Activated gamma-delta T cell treated with Interleukin-2 at 50 U/mL for 16 hours (primary cell): ENCODE results near the gene ABTB2.
"Not testable (repeated sequence)": the region's sequence is repeated elsewhere in the genome, so short reads cannot be mapped to it uniquely, and the experiment has no call there.

Experiments used
- DNase-seq: peaks from one replicate; pipeline ENCODE4 v3.0.0-alpha.2; 2020

The ABTB2 gene

GRCh38 chr11:34234086-34234740 is 123.6 kb downstream of the ABTB2 start:
- DNase-seq, result peak; percentile 62

- no peak for DNase-seq
Measured at GRCh38 chr11:34233215-34233614, 124.6 kb downstream of the ABTB2 start.

- DNase-seq, result no peak
Measured at GRCh38 chr11:34232807-34233206, 125.0 kb downstream of the ABTB2 start.

- no peak for DNase-seq
Measured at GRCh38 chr11:34226210-34226609, 131.6 kb downstream of the ABTB2 start.

- DNase-seq, result no peak
Measured at GRCh38 chr11:34225091-34225490, 132.7 kb downstream of the ABTB2 start.

- no peak for DNase-seq
Measured at GRCh38 chr11:34224434-34224966, 133.3 kb downstream of the ABTB2 start.

- DNase-seq, result no peak
Measured at GRCh38 chr11:34223907-34224306, 133.9 kb downstream of the ABTB2 start.

GRCh38 chr11:34223021-34223813 is 134.6 kb downstream of the ABTB2 start:
- no peak for DNase-seq

- DNase-seq, result no peak
Measured at GRCh38 chr11:34222030-34222429, 135.8 kb downstream of the ABTB2 start.

- no peak for DNase-seq
Measured at GRCh38 chr11:34219941-34220370, 137.9 kb downstream of the ABTB2 start.

- no peak for DNase-seq
Measured at GRCh38 chr11:34219279-34219678, 138.5 kb downstream of the ABTB2 start.

- DNase-seq, result not testable (repeated sequence)
Measured at GRCh38 chr11:34218756-34219155, 139.1 kb downstream of the ABTB2 start.

GRCh38 chr11:34218067-34218466 is 139.7 kb downstream of the ABTB2 start:
- no peak for DNase-seq

GRCh38 chr11:34216706-34217105 is 141.1 kb downstream of the ABTB2 start:
- no peak for DNase-seq

GRCh38 chr11:34215806-34216453 is 141.9 kb downstream of the ABTB2 start:
- DNase-seq, result no peak

- no peak for DNase-seq
Measured at GRCh38 chr11:34214961-34215805, 142.6 kb downstream of the ABTB2 start.

- DNase-seq, result no peak
Measured at GRCh38 chr11:34213366-34213765, 144.4 kb downstream of the ABTB2 start.

- DNase-seq, result no peak
Measured at GRCh38 chr11:34212566-34212965, 145.2 kb downstream of the ABTB2 start.

- DNase-seq, result no peak
Measured at GRCh38 chr11:34209809-34210208, 148.0 kb downstream of the ABTB2 start.

GRCh38 chr11:34208266-34209135 is 149.3 kb downstream of the ABTB2 start:
- no peak for DNase-seq

- no peak for DNase-seq
Measured at GRCh38 chr11:34207487-34208180, 150.2 kb downstream of the ABTB2 start.
